ENCODE data around the gene PLXNA1.
A peak's percentile ranks its signal among the peaks of the same experiment; 100 is the strongest.

PLXNA1 gene

DNA sequence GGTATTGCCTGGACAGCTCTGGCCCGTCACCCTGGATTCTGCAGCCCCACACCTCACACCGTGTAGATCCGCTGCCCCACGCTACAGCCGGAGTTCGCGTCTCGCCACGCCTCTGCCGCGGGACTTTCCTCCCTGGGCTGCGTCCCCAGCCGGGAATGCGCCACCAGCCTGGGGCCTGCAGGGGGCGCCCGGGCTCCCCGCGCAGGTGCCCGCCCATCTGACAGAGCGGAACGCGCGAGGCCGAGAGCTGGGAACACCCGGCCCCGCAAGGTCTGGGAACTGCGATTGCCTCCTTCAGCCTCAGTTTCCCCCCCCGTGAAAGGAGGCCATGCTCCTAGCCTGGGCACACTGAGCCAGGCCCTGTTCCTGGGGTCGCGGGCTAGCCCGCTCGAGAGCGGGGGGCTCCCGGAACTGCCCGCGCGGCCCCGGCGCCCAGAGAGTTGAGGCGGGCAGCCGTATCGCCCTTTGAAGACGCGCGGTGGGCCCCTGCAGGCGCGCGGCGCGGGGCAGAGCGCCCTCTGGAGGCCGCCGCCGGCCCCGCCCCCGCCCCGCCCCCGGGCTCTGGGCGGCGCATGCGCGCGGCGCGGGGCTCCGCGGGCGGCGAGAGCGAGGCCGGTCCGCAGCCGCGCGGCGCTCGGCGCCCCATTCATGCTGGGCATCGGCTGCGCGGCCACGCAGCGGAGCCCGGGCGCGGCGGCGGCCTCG is at the start of gene PLXNA1:
PLXNA1 (plus strand) TSS at position 645 of the 705 bp plus-strand sequence. CDS start 5,479 bp downstream, outside the sequence.
- ChIA-PET POLR2A (no interaction called here), CTCF (interaction anchor here (0.6 to 2.4 kb wide), 20 partner anchors 10 to 563 kb away, joined by 3 to 29 read pairs (median 5); no protein-coding TSS in a partner anchor)

DNA sequence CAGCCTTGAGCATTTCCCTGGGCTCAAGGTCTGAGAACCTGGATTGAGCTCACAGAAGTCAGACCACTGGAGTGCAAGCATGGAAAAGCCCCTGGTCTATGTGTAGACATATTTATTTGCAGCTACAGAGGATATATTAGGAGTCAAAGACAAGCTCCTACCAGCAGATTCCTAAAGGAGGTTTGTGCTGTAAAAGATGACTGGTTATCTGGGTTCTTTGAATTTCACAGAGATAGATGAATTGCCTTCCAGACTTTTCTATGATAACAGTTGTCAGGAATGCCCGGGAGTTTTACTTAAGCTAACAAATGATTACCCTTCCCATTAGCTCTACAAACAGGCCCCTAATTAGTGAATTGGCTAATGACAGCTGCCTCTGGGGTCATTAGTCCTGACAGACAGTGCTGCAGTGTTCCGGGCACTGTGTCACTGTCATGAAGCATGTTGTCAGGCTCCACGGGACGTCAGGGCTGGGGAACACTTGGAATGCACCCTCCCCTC is 48.8 kb upstream of the PLXNA1 start:
- no peak for DNase-seq (ENCODE audit: extremely low spot score)
- TF ChIP-seq, protein P1, sequence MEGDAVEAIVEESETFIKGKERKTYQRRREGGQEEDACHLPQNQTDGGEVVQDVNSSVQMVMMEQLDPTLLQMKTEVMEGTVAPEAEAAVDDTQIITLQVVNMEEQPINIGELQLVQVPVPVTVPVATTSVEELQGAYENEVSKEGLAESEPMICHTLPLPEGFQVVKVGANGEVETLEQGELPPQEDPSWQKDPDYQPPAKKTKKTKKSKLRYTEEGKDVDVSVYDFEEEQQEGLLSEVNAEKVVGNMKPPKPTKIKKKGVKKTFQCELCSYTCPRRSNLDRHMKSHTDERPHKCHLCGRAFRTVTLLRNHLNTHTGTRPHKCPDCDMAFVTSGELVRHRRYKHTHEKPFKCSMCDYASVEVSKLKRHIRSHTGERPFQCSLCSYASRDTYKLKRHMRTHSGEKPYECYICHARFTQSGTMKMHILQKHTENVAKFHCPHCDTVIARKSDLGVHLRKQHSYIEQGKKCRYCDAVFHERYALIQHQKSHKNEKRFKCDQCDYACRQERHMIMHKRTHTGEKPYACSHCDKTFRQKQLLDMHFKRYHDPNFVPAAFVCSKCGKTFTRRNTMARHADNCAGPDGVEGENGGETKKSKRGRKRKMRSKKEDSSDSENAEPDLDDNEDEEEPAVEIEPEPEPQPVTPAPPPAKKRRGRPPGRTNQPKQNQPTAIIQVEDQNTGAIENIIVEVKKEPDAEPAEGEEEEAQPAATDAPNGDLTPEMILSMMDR (IDR thresholded peaks at IDR 0.05; ENCODE audit: control extremely low read depth, extremely low read depth, low read depth, missing control alignments): no peak
- CTCF ChIA-PET: interaction anchor here (0.7 to 1.1 kb wide), 2 partner anchors 13 to 15 kb away, joined by 3 to 5 read pairs; no protein-coding TSS in a partner anchor
- POLR2A ChIA-PET: no interaction called here

More for the DNA sequence above, at the start of gene PLXNA1:
- TF ChIP-seq, protein P1 (IDR thresholded peaks at IDR 0.05; ENCODE audit: control extremely low read depth, extremely low read depth, low read depth, missing control alignments): peak; percentile 95
- peak; percentile 91 for DNase-seq (ENCODE audit: extremely low spot score)

DNA sequence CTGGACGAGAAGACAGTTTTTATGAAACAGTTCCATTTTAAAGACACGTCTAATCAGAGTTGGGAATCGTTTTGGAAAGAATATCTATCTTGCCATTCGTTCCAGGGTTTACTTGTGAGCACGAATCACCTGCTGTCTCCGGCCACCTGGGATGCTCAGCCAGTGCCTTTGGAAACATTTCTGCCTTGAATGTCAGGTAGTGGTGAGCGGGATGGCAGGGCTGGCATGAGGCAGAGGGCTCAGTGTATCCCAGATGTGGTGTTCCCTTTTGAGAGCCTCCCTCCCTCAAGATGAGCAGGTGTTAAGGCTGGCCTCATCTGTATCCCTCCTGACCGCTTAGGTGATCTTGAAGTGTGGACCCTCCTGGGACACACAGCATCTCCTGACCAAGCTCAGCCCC is 47.9 kb upstream of the PLXNA1 start:
- CTCF ChIA-PET: interaction anchor here (1.5 kb wide), 1 partner anchor 11 kb away, joined by 5 read pairs; no protein-coding TSS in a partner anchor
- POLR2A ChIA-PET: no interaction called here
- TF ChIP-seq, protein P1 (IDR thresholded peaks at IDR 0.05; ENCODE audit: control extremely low read depth, extremely low read depth, low read depth, missing control alignments): no peak
- DNase-seq (ENCODE audit: extremely low spot score): no peak

DNA sequence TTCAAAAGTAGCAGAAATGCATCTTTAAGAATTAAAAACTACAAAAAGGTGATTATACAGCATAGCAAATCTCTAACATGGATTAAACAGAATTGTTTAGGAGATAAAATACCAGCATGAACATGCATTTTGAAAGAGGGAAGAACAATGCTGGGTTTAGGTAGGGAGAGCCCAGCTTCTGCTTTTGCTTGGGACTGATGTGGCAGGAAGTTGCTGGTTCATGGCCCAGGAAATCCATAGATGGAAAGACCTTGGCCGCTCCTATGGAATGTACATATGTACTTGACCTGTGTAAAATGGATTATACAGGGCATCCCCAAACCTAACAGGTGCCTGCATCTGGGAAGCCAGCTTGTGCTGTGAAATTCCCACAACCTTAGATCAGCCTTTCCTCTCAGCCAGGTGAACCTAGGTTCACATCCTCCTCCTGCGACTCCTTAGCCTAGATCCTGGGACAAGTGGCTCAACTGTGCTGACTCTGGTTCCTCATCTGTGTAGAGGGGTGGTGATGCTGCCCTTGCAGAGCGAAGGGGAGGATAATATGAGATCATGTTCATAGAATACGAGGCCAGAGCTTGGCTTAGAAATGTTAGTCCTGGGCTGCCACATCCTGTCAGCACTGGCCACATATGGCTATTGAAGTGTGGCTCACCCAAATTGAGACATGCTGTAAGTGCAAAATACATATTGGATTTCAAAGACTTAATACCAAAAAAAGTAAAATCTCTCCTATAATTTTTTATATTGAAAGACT is 47.0 kb upstream of the PLXNA1 start:
- ChIA-PET POLR2A (no interaction called here), CTCF (interaction anchor here (1.5 kb wide), 1 partner anchor 12 kb away, joined by 5 read pairs; no protein-coding TSS in a partner anchor)
- DNase-seq (ENCODE audit: extremely low spot score): no peak
- TF ChIP-seq, protein P1 (IDR thresholded peaks at IDR 0.05; ENCODE audit: control extremely low read depth, extremely low read depth, low read depth, missing control alignments): no peak

DNA sequence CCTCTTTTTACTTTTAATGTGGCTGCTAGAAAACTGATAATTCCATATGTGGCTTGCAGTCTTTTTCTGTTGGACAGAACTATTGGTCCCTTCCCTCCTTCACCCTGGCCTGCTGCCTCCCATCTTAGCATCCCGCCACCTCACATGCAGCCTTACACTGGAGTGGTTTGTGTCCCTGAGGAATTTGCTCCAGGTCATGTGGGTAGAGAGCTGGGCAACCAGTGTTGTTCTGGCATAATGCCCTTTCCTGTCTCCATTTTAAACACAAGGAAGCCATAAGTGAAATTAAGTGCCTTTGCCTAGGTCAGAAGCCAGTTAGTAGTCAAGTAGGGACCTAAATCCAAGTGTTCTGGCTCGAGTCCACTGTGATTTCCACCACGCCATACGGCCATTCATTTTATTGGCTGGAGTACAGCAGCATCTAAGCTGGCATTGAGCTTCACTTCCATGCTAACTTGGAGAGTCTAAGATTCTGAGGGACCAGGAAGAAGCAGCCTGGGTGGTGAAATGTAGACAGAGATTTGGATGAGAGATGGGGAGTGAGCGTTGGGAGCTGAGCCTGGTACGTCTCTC is 46.0 kb upstream of the PLXNA1 start:
- TF ChIP-seq, protein P1 (IDR thresholded peaks at IDR 0.05; ENCODE audit: control extremely low read depth, extremely low read depth, low read depth, missing control alignments): no peak
- ChIA-PET CTCF (interaction anchor here (0.8 to 1.6 kb wide), 3 partner anchors 16 to 25 kb away, joined by 3 to 4 read pairs (median 3); no protein-coding TSS in a partner anchor), POLR2A (no interaction called here)
- DNase-seq (ENCODE audit: extremely low spot score): no peak

DNA sequence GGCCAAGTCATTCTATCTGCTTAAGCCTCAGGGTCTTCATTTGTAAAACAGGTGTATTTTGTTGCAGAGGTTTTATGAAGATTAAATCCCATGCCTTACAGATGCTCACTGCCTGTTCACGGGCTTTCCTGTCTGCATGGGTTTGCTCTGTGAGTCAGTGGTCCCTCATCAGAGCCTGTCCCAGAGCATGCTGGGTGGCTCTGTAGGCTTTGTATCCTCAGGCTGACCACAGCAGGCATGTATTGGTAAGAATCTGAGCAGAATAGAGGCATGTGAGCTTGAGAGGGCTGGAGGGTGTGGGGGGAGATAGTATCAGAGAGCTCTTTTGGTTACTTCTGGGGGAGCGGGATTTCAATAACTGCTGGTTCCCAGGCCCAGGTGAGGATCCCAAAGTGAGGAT is 45.4 kb upstream of the PLXNA1 start:
- POLR2A ChIA-PET: no interaction called here
- CTCF ChIA-PET: interaction anchor here (0.8 to 2.1 kb wide), 5 partner anchors 10 to 637 kb away, joined by 3 to 5 read pairs (median 3); no protein-coding TSS in a partner anchor
- TF ChIP-seq, protein P1 (IDR thresholded peaks at IDR 0.05; ENCODE audit: control extremely low read depth, extremely low read depth, low read depth, missing control alignments): no peak

More for the DNA sequence above, 45.4 kb upstream of the PLXNA1 start:
- DNase-seq (ENCODE audit: extremely low spot score): no peak
